Keratinocyte (primary cell): Measurements from ENCODE around the gene DLG1. TPM values are rescaled to one million over a fixed set of nuclear protein-coding genes. Genes with fewer than 3 reads are reported as not detected.
A peak's percentile ranks its signal among the peaks of the same experiment; 100 is the strongest.

ENCODE experiments used
- DNase-seq: peaks from one replicate; pipeline ENCODE4 v3.0.0-alpha.2; 2011; ENCODE audit warnings: low read depth, missing footprints, low spot score
- FAIRE-seq: peaks from 2 replicates; lab custom pipeline; 2011; peaks lifted over from hg19 to GRCh38; lab: Jason Lieb, UNC
- H2AFZ ChIP-seq: 2 replicates; pipeline ENCODE4 v1.6.0; 2012; ENCODE audit warnings: low read length, control low read depth, inconsistent platforms; ENCODE audit not compliant: control insufficient read depth
- H3K27ac ChIP-seq: 2 replicates; pipeline ENCODE4 v1.5.1; 2011; ENCODE audit warnings: low read length; ENCODE audit not compliant: control insufficient read depth, insufficient read depth
- H3K27me3 ChIP-seq: 3 replicates; pipeline ENCODE4 v1.6.0; 2011; ENCODE audit warnings: low read length; ENCODE audit not compliant: control insufficient read depth, insufficient read depth; ENCODE audit errors: extremely low read depth
- H3K36me3 ChIP-seq, 2 experiments: 2 replicates in 1 of 2; 3 replicates in 1 of 2; pipeline ENCODE4 v1.5.1; 2011; ENCODE audit warnings: low read length in 2 of 2, mild to moderate bottlenecking in 1 of 2; ENCODE audit not compliant: control insufficient read depth in 2 of 2, insufficient read depth in 2 of 2; ENCODE audit errors: extremely low read depth in 1 of 2
- H3K4me1 ChIP-seq: 3 replicates; pipeline ENCODE4 v1.5.1; 2011; ENCODE audit warnings: low read length; ENCODE audit not compliant: control insufficient read depth, insufficient read depth; ENCODE audit errors: extremely low read depth
- H3K4me2 ChIP-seq: 3 replicates; pipeline ENCODE4 v1.6.0; 2011; ENCODE audit warnings: low read depth, low read length; ENCODE audit not compliant: control insufficient read depth, insufficient read depth; ENCODE audit errors: extremely low read depth
- H3K4me3 ChIP-seq, 3 experiments: fragments of 200-600 bp in 1 of 3; sonication (generic) in 1 of 3; 2 replicates in 2 of 3; 3 replicates in 1 of 3; pipeline ENCODE4 v1.5.1; 2011 to 2016; ENCODE audit warnings: low read length in 3 of 3, mild to moderate bottlenecking in 3 of 3, control low read depth in 2 of 3, inconsistent platforms in 1 of 3, low read depth in 1 of 3, mixed read lengths in 1 of 3, mixed run types in 1 of 3, moderate library complexity in 1 of 3; ENCODE audit not compliant: control insufficient read depth in 2 of 3, insufficient read depth in 2 of 3; ENCODE audit errors: extremely low read depth in 1 of 3
- H3K79me2 ChIP-seq: 2 replicates; pipeline ENCODE4 v1.6.0; 2012; ENCODE audit warnings: low read length; ENCODE audit not compliant: control insufficient read depth, insufficient read depth
- H3K9ac ChIP-seq: 3 replicates; pipeline ENCODE4 v1.6.0; 2011; ENCODE audit warnings: low read length; ENCODE audit not compliant: control insufficient read depth, insufficient read depth; ENCODE audit errors: extremely low read depth
- H3K9me1 ChIP-seq: 3 replicates; pipeline ENCODE4 v1.6.0; 2011; ENCODE audit warnings: low read length; ENCODE audit not compliant: control insufficient read depth, insufficient read depth; ENCODE audit errors: extremely low read depth
- H3K9me3 ChIP-seq: 2 replicates; pipeline ENCODE4 v1.5.1; 2012; ENCODE audit warnings: low read depth, low read length; ENCODE audit not compliant: control insufficient read depth
- H4K20me1 ChIP-seq: 3 replicates; pipeline ENCODE4 v1.6.0; 2011; ENCODE audit warnings: low read length; ENCODE audit not compliant: control insufficient read depth, insufficient read depth; ENCODE audit errors: extremely low read depth
- CTCF ChIP-seq, 3 experiments: IDR thresholded peaks in 1 of 3; conservative IDR thresholded peaks in 1 of 3; optimal IDR thresholded peaks in 1 of 3; 2 replicates in 2 of 3; 3 replicates in 1 of 3; pipeline versions ENCODE3 to v1.5.1; 2011; ENCODE audit warnings: low read length in 3 of 3, mild to moderate bottlenecking in 3 of 3, moderate library complexity in 2 of 3, control low read depth in 1 of 3, inconsistent platforms in 1 of 3; ENCODE audit not compliant: insufficient read depth in 2 of 3; ENCODE audit errors: extremely low read depth in 1 of 3
- EZH2 ChIP-seq: IDR thresholded peaks from one replicate; pipeline ENCODE4 v1.6.1; 2012; ENCODE audit warnings: inconsistent platforms, mild to moderate bottlenecking, low read length, moderate library complexity
- dilution Hi-C: fragments of 300-500 bp; cut with MboI; formaldehyde crosslinking; loops from one replicate; pipeline ENCODE4 v1.7.0; 2020; ENCODE audit warnings: low sequenced_read_pairs; ENCODE audit not compliant: extremely low pct_ligation_motif_present
- polyA plus RNA-seq, 5 experiments: library from polyadenylated mRNA; depleted of rRNA in 3 of 5; stranded (reverse) in 3 of 5; stranded (forward) in 1 of 5; unstranded in 1 of 5; fragments of >200 nt; gene quantifications; 1 replicate in 1 of 5; 2 replicates in 3 of 5; 3 replicates in 1 of 5; pipeline versions ENCODE4 v1.2.1 to v1.2.3, GENCODE V29; 2011 to 2012; ENCODE audit warnings: missing spikeins in 2 of 5, low read depth in 1 of 5, low replicate concordance in 1 of 5

Gene DLG1
- polyA plus RNA-seq, 1 donor (not counting 4 experiments of a cell fraction or from before 2014, with no cell fraction given), result 139 TPM

DNA sequence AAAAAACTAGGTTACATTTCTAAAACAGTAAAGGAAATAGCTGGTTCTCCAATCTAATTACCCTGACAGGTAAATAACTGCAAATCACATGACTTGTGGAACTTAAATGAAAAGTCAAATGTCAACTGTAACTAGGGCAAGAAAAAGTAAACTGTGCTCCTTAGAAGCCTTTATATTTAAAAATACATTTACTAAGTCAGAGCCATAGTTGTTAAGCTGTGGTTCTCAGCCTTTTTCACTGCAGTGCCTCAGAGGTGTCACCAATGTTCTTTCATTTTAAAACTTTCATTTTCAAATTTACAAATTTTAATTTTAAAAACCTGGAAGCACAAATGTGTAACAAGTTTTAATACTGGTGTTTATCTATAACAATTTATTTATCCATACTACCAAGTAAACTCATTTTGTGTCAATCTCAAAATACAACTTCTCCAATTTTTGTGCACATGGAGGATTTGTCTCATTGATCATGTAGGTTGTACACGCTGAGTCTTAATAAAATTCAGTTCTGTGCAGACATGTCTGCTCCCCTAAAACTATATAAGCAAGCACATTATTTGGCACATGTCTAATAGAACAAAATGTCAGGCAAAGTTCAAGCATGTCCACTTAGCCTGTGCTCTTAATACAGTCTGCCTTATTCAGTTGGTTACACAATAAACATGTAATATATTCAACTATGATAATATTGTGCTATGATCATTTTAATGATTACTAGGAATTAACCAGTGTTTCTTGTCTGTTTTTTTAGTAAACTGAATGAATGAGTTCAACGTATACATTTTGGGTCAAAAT, 70.4 kb downstream of the DLG1 start:
- dilution Hi-C loops, result no loop called here
- FAIRE-seq, result no peak
- Histone ChIP-seq H2AFZ (no peak overlapping the region), H3K9me3 (no peaks in the 10 kb centered on the region), H3K9ac (no peak overlapping the region), H3K36me3 (peaks cover 2 to 3% of the 10 kb centered on the region in 2 experiments), H3K4me2 (peak overlapping the region; percentile 11), H3K27ac (peak overlapping the region; percentile 10), H3K9me1 (no peaks in the 10 kb centered on the region), H3K4me1 (peaks cover 13% of the 10 kb centered on the region), H4K20me1 (peaks cover 8% of the 10 kb centered on the region), H3K27me3 (no peaks in the 10 kb centered on the region), H3K4me3 (no peak overlapping the region), H3K79me2 (peaks cover 98% of the 10 kb centered on the region)
- TF ChIP-seq CTCF (optimal IDR thresholded peaks at IDR 0.05 in 1 of 3, IDR thresholded peaks at IDR 0.05 in 1 of 3, conservative IDR thresholded peaks at IDR 0.05 in 1 of 3; ENCODE audit: extremely low read depth in 1 of 3, insufficient read depth in 2 of 3, low read length in 3 of 3), result no peak
- TF ChIP-seq EZH2, result no peak
- DNase-seq, result no peak

DNA sequence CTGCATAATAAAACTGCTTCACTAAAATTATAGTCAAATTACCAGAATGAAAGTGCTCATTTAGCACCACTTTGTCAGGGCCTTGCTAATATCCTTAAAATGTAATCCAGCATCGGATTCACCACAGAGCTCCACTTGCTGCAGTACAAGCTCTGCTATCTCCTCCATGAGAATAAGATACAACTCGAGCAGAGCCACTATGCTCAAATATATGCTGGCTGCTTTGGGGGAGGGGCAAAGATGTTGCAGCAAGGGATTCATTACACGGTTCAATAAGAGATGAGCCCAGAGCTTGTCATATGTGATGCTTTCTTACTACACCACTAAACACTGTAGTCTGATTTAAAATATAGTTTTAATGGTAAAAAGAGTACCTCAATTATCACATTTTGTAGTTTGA, 72.2 kb downstream of the DLG1 start:
- Histone ChIP-seq H3K36me3 (peaks cover 0 to 10% of the 10 kb centered on the region in 2 experiments), H3K9me1 (no peaks in the 10 kb centered on the region), H3K79me2 (peaks cover 99% of the 10 kb centered on the region), H3K4me1 (peaks cover 13% of the 10 kb centered on the region), H3K4me3 (no peak overlapping the region), H4K20me1 (peaks cover 13% of the 10 kb centered on the region), H3K27ac (no peak overlapping the region), H3K27me3 (no peaks in the 10 kb centered on the region), H3K4me2 (no peak overlapping the region), H3K9ac (no peak overlapping the region), H2AFZ (no peak overlapping the region), H3K9me3 (no peaks in the 10 kb centered on the region)
- no peak for TF ChIP-seq CTCF (optimal IDR thresholded peaks at IDR 0.05 in 1 of 3, IDR thresholded peaks at IDR 0.05 in 1 of 3, conservative IDR thresholded peaks at IDR 0.05 in 1 of 3; ENCODE audit: extremely low read depth in 1 of 3, insufficient read depth in 2 of 3, low read length in 3 of 3)
- FAIRE-seq (no peak), DNase-seq (no peak)
- dilution Hi-C loops, result no loop called here
